ENCODE results near the gene LILRB4. TPM values are rescaled to one million over a fixed set of nuclear protein-coding genes. Genes with fewer than 3 reads are reported as not detected.

LILRB4 gene
- total RNA-seq, 2 donors from 2014 or later, result not detected

DNA sequence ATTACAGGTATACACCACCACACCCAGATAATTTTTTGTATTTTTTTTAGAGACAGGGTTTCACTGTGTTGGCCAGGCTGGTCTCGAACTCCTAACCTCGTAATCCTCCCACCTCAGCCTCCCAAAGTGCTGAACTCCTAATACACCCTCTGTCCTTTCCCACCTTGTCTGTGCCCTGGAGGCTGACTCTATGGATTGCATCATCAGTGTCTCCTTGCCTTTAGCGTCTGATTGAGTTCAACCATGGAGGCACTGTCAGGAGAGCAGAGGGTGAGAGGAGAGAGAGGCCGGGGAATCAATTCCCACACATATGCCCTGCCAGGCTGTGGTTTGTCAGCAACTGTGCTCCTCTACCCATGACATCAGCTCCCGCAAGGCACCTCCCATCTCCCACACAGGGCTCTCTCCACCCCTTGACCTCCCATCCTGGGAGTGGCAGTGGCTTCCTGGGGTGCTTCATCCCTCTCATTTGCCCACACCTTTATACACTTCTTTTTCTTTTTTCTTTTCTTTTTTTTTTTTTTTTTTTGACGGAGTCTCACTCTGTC, 12.6 kb upstream of the LILRB4 start:
- Mint-ChIP-seq H3K4me3 (no peak overlapping the region), H3K9me3 (peaks cover 88% of the 10 kb centered on the region), H3K4me1 (no peaks in the 10 kb centered on the region), H3K27me3 (ENCODE audit: insufficient read depth) (no peaks in the 10 kb centered on the region), H3K36me3 (ENCODE audit: low read depth) (no peaks in the 10 kb centered on the region), H3K27ac (no peak overlapping the region)
- Histone ChIP-seq H3K36me3 (ENCODE audit: control insufficient read depth, insufficient read depth, low read length) (no peaks in the 10 kb centered on the region), H3K9ac (ENCODE audit: extremely low read depth, low read length, poor library complexity, severe bottlenecking) (no peak overlapping the region), H3K4me1 (ENCODE audit: control insufficient read depth, insufficient read depth, low read length) (no peaks in the 10 kb centered on the region), H3K9me3 (ENCODE audit: control insufficient read depth, low read length) (peaks cover 67% of the 10 kb centered on the region), H3K27ac (ENCODE audit: low read depth, low read length) (no peak overlapping the region), H3K27me3 (ENCODE audit: control insufficient read depth, insufficient read depth, low read length, poor library complexity, severe bottlenecking) (no peaks in the 10 kb centered on the region), H3K4me3 (ENCODE audit: low read length) (no peak overlapping the region)
- DNase-seq, result no peak
- TF ChIP-seq, protein P1, sequence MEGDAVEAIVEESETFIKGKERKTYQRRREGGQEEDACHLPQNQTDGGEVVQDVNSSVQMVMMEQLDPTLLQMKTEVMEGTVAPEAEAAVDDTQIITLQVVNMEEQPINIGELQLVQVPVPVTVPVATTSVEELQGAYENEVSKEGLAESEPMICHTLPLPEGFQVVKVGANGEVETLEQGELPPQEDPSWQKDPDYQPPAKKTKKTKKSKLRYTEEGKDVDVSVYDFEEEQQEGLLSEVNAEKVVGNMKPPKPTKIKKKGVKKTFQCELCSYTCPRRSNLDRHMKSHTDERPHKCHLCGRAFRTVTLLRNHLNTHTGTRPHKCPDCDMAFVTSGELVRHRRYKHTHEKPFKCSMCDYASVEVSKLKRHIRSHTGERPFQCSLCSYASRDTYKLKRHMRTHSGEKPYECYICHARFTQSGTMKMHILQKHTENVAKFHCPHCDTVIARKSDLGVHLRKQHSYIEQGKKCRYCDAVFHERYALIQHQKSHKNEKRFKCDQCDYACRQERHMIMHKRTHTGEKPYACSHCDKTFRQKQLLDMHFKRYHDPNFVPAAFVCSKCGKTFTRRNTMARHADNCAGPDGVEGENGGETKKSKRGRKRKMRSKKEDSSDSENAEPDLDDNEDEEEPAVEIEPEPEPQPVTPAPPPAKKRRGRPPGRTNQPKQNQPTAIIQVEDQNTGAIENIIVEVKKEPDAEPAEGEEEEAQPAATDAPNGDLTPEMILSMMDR (conservative IDR thresholded peaks at IDR 0.05), result no peak
- WGBS, 2 experiments (ENCODE audit: insufficient coverage in 1 of 2, insufficient read length in 1 of 2), result 68 to 74% methylated on average over 4 to 5 of the region's 6 CpGs

DNA sequence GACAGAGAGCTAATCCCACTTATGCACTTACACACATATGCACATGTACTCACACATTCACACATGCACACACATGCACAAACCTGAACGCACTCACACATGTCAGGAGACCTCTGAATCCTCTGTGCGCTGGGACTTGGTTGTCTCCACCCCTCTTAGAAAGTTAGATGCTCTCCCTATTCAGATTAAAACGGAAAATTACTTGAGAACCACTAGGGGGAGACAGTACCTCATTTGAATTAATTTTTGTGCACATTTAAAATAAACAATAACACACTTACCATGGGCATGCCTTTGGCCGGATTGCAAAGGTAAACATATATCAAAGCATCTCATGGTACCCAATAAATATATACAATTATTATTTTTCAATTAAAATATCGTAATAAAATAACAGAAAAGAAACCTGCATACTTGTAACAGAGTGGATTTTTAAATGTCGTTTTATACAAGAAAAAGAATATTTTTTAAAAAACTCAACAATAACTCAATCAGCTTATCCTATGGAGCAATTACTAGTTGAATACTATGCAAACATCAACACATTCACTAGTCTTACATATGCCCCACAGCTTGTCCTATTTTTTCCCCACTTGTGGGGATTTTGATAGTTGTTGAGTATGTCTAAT, 9.5 kb upstream of the LILRB4 start:
- H3K27ac ChIP-seq (ENCODE audit: low read depth, low read length), result no peak overlapping the region
- TF ChIP-seq, protein P1 (conservative IDR thresholded peaks at IDR 0.05), result peak; percentile 65
- H3K9ac ChIP-seq (ENCODE audit: extremely low read depth, low read length, poor library complexity, severe bottlenecking), result no peak overlapping the region
- no peak for DNase-seq
- no peaks in the 10 kb centered on the region for H3K27me3 Mint-ChIP-seq (ENCODE audit: insufficient read depth)
- H3K9me3 ChIP-seq (ENCODE audit: control insufficient read depth, low read length), result peaks cover 57% of the 10 kb centered on the region
- no peak overlapping the region for H3K27ac Mint-ChIP-seq
- H3K4me1 ChIP-seq (ENCODE audit: control insufficient read depth, insufficient read depth, low read length), result no peaks in the 10 kb centered on the region
- H3K4me3 ChIP-seq (ENCODE audit: low read length), result no peak overlapping the region
- no peaks in the 10 kb centered on the region for H3K36me3 Mint-ChIP-seq (ENCODE audit: low read depth)
- H3K9me3 Mint-ChIP-seq, result peaks cover 89% of the 10 kb centered on the region
- 49 to 59% methylated on average over 3 to 5 of the region's 6 CpGs for WGBS, 2 experiments (ENCODE audit: insufficient coverage in 1 of 2, insufficient read length in 1 of 2)
- H3K36me3 ChIP-seq (ENCODE audit: control insufficient read depth, insufficient read depth, low read length), result no peaks in the 10 kb centered on the region
- H3K4me3 Mint-ChIP-seq, result no peak overlapping the region
- no peaks in the 10 kb centered on the region for H3K4me1 Mint-ChIP-seq
- H3K27me3 ChIP-seq (ENCODE audit: control insufficient read depth, insufficient read depth, low read length, poor library complexity, severe bottlenecking), result no peaks in the 10 kb centered on the region

DNA sequence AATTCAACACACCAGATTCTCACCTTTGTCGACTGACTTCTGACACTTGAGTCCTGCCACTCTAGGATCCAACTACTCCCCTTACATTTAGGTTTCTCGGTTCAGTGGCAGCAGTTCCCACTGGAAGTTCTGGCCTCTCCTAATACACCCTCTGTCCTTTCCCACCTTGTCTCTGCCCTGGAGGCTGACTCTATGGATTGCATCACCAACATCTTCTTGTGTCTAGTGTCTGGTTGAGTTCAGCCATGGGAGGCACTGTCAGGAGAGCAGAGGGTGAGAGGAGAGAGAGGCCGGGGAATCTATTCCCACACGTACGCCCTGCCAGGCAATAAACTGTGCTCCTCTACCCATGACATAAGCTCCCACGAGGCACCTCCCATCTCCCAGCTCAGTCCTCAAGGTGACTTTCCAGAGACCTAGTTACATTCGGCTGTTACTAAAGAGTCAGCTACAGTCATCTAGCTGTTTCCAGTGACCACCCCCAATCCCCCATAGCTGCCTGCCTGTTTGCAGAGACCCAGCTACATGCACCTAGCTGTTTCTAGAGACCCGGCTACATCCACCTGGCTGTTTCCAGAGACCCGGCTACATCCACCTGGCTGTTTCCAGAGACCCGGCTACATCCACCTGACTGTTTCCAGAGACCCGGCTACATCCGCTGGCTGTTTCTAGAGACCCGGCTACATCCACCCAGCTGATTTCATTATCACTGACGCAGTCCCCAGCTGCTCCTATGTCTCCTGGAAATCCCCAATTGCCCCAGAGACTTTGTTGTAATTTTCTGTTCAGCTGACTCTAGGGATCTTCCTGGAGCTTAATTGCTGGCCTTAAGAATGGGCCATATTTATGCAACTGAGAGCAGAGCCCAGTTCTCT, 8.1 kb upstream of the LILRB4 start:
- no peaks in the 10 kb centered on the region for H3K4me1 ChIP-seq (ENCODE audit: control insufficient read depth, insufficient read depth, low read length)
- H3K4me3 ChIP-seq (ENCODE audit: low read length), result no peak overlapping the region
- H3K27me3 ChIP-seq (ENCODE audit: control insufficient read depth, insufficient read depth, low read length, poor library complexity, severe bottlenecking), result no peaks in the 10 kb centered on the region
- no peak overlapping the region for H3K27ac ChIP-seq (ENCODE audit: low read depth, low read length)
- 72 to 79% methylated on average over 10 to 14 of the region's 14 CpGs for WGBS, 2 experiments (ENCODE audit: insufficient coverage in 1 of 2, insufficient read length in 1 of 2)
- DNase-seq, result no peak
- TF ChIP-seq, protein P1 (conservative IDR thresholded peaks at IDR 0.05), result no peak
- Mint-ChIP-seq H3K27ac (no peak overlapping the region), H3K36me3 (ENCODE audit: low read depth) (no peaks in the 10 kb centered on the region), H3K27me3 (ENCODE audit: insufficient read depth) (no peaks in the 10 kb centered on the region), H3K4me3 (no peak overlapping the region), H3K9me3 (peaks cover 89% of the 10 kb centered on the region), H3K4me1 (no peaks in the 10 kb centered on the region)
- peaks cover 59% of the 10 kb centered on the region for H3K9me3 ChIP-seq (ENCODE audit: control insufficient read depth, low read length)
- H3K9ac ChIP-seq (ENCODE audit: extremely low read depth, low read length, poor library complexity, severe bottlenecking), result no peak overlapping the region
- H3K36me3 ChIP-seq (ENCODE audit: control insufficient read depth, insufficient read depth, low read length), result no peaks in the 10 kb centered on the region

Measured in endodermal cell (in vitro differentiated cells).